GM10847 (cell line): ENCODE measurements around the gene PIK3R3.

Experiments
- POLR2A ChIP-seq: IDR thresholded peaks from 2 replicates; pipeline ENCODE4 v1.6.1; 2011; ENCODE audit not compliant: insufficient read length; ENCODE audit errors: extremely low read depth

PIK3R3 gene

GRCh38 chr1:46166521-46167462, 34.4 kb upstream of the PIK3R3 start:
- TF ChIP-seq POLR2A, result no peak

DNA sequence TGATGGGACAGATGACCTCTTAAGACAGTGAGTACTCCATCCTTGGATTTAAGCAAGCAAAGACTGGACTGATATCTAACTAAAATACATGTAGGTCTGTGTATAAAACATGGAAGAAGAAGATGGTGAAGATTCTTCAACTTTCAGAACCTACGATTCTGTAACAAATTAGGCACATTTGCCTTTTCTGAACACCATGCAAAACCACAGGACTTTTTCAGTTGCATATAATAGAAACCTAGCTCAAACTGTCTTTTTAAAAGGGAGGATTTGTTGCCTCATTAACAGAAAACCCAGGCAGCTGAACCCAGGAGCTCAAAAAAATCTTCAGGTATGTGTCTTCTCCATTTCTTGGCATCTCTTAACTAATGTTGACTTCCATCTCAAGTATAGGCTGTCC, 27.8 kb upstream of the PIK3R3 start:
- no peak for TF ChIP-seq POLR2A

- no peak for TF ChIP-seq POLR2A
Measured at GRCh38 chr1:46159516-46159915, 27.1 kb upstream of the PIK3R3 start.

- no peak for TF ChIP-seq POLR2A
Measured at GRCh38 chr1:46158312-46159281, 26.2 kb upstream of the PIK3R3 start.

- TF ChIP-seq POLR2A, result no peak
Measured at GRCh38 chr1:46157916-46158311, 25.5 kb upstream of the PIK3R3 start.

DNA sequence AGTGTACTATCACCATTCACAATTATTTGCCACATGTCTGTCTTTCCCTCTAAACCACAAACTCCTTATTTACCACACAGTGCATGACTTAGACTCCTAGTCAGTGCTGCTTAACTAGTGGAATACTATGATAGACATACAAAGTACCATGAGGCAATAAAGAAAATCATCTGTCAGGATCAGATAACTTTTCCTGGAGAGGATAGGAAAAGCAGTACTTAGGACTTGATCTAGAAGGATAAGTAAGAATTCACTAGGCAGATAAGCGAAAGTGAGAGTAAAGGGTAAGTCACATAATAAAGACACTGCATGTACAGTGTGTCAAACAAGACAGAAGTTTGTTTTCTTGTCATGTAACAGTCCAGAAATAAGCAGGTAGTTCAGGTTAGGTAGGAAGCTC, 21.3 kb upstream of the PIK3R3 start:
- no peak for TF ChIP-seq POLR2A

DNA sequence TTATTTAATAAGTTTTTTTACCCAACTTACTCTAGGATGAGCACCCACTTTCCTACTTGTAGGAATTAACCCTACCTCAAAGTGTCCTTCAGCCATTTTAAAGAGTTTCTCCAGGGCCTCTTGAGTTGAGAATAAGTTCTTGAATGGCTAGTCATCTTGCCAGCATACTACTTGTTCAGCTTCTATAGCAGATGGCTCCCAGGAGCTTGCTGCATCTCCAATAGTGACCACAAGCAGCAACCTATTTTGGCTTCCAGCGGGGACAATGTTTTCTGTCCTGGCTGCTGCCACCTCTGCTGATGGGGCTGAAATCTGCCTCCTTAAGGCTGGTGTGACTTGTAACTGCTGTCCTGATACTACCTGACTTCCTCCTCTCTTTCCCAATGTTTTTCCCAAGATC, 20.8 kb upstream of the PIK3R3 start:
- TF ChIP-seq POLR2A, result no peak

- no peak for TF ChIP-seq POLR2A
Measured at GRCh38 chr1:46152016-46152415, 19.6 kb upstream of the PIK3R3 start.

- no peak for TF ChIP-seq POLR2A
Measured at GRCh38 chr1:46150085-46150484, 17.7 kb upstream of the PIK3R3 start.

GRCh38 chr1:46148318-46148717, 15.9 kb upstream of the PIK3R3 start:
- TF ChIP-seq POLR2A, result no peak

DNA sequence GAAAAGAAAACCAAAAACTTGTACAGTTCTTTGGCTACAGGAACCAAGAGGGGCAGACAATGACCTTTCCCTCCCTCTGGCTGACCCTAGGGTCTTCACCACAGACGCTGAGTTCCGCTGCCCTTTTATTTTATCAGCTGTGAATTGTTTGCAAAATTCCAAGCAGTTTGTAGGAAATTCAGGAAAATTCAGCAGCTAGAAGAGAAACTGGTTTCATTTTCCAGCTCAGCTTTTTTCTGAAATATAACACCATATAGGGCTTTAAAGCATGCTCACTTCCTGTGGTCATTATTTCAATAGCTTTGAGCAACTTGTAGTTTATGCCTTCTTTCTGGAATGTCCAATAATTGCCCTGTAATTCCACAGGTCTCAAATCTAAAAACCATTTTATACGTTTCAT, 5.5 kb upstream of the PIK3R3 start:
- TF ChIP-seq POLR2A, result no peak

GRCh38 chr1:46136711-46137110, 4.3 kb upstream of the PIK3R3 start:
- no peak for TF ChIP-seq POLR2A

DNA sequence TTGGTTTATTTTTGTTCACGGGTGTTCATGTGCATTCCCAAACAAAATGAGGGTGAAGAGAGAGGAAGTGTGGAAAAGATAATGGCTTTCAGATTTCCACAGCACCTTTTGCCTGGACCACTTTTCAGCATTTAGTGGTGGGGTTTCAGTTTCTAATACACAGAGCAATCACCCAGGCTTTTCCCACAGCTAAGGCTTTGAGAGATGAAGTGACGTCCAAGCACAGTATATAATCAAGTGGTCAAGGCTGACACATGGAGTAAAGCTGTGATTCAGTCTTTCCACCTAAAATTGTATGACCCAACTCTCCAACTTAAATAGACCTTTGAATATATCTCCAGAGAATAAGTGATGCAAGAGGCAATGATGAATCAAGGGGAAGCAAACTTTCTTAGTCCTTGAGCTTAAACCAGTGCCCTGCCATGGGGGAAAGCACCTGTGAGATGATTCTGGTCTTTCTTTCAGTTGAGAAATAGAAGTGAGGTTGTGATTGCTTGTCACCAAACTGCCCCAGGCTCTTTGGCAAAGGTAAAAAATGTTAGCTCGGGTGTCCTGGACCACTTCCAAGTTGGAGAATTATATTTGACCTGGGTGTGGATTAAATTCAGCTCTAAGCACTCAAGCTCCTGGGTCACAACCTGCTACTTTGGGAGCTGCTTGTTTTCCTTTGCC, 2.4 kb upstream of the PIK3R3 start:
- no peak for TF ChIP-seq POLR2A

DNA sequence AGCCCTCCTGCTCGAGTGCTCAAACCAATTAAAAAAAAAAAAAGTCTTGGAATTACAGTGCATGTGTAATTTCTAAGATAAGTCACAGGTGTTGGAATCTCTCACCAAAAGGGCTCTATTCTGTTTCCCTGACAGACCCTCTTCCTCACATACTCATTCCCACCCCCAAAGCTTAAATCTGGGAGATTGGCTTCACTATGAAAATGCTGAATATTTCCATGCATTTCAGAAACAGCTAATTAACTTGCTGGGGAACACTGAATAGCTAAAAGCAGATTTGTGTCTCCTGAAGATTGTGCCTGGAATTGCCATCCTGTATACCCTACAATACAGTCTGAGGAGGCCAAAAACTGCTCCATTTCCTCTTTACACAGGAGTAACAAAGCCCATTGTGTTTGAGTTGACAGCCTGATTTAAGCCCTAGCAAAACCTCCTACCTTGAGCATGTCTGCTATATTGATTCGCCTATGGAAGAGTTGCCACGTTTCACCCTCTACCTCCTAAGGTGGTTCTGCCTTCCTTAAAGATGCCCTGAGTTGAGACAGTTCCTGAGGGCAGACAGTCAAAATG, 1.4 kb upstream of the PIK3R3 start:
- TF ChIP-seq POLR2A, result no peak

GRCh38 chr1:46133181-46133658, 791 bp upstream of the PIK3R3 start:
- peak; percentile 31 for TF ChIP-seq POLR2A
